RWPE1 (cell line): ENCODE data around the gene TNFRSF18.
A peak's percentile ranks its signal among the peaks of the same experiment; 100 is the strongest.

Experiments
- CTCF ChIA-PET: fragments of 350-600 bp; sonication (Branson Sonifier 250); formaldehyde crosslinking; extraction: SDS; loops from one replicate; lab custom pipeline; 2021; lab: Yijun Ruan, JAX
- POLR2A ChIA-PET: fragments of 400-600 bp; formaldehyde crosslinking; extraction: SDS; loops from one replicate; lab custom pipeline; 2020; ENCODE audit warnings: antibody characterized with exemption; ENCODE audit not compliant: low non-redundant PET; lab: Yijun Ruan, JAX
- DNase-seq: peaks from one replicate; pipeline ENCODE4 v3.0.0; 2012; ENCODE audit warnings: low spot score
- H3K27ac ChIP-seq: fragments of 450-650 bp; 2 replicates; pipeline ENCODE4 v1.5.1; 2017
- CTCF ChIP-seq: fragments of 450-650 bp; conservative IDR thresholded peaks from 2 replicates; pipeline ENCODE4 v1.5.1; 2017; ENCODE audit warnings: low read depth, mild to moderate bottlenecking

The TNFRSF18 gene

GRCh38 chr1:1208713-1209433, 2.5 kb upstream of the TNFRSF18 start:
- POLR2A ChIA-PET: interaction anchor here (0.6 to 0.7 kb wide), 2 partner anchors 19 to 166 kb away, joined by 3 to 7 read pairs; no protein-coding TSS in a partner anchor

GRCh38 chr1:1207571-1207892, 1.1 kb upstream of the TNFRSF18 start:
- peak overlapping the region; percentile 68 for H3K27ac ChIP-seq
- TF ChIP-seq CTCF: no peak
- ChIA-PET POLR2A (no interaction called here), CTCF (interaction anchor here (0.7 kb wide), 1 partner anchor 85 kb away, joined by 3 read pairs; no protein-coding TSS in a partner anchor)
- no peak for DNase-seq

More at GRCh38 chr1:1208713-1209433, 2.5 kb upstream of the TNFRSF18 start:
- H3K27ac ChIP-seq: peak overlapping the region; percentile 68; the same call in 1 of the 2 replicates
- CTCF ChIA-PET: no interaction called here
- TF ChIP-seq CTCF: no peak
- DNase-seq: no peak

- ChIA-PET POLR2A (no interaction called here), CTCF (interaction anchor here (0.5 to 0.7 kb wide), 2 partner anchors 85 kb away, joined by 3 to 6 read pairs; no protein-coding TSS in a partner anchor)
- no peak for TF ChIP-seq CTCF
- H3K27ac ChIP-seq: no peak overlapping the region
- DNase-seq: no peak
Measured at GRCh38 chr1:1206966-1207531, 657 bp upstream of the TNFRSF18 start.

GRCh38 chr1:1205769-1206375, 520 bp downstream of the TNFRSF18 start:
- ChIA-PET CTCF (interaction anchor here (0.5 to 1.3 kb wide), 3 partner anchors 17 to 104 kb away, joined by 3 to 4 read pairs (median 3); no protein-coding TSS in a partner anchor), POLR2A (interaction anchor here (0.5 kb wide), 1 partner anchor 239 kb away, joined by 3 read pairs; no protein-coding TSS in a partner anchor)

GRCh38 chr1:1204998-1205768, 1.2 kb downstream of the TNFRSF18 start:
- ChIA-PET CTCF (interaction anchor here (0.5 to 1.3 kb wide), 2 partner anchors 17 to 83 kb away, joined by 3 to 4 read pairs; no protein-coding TSS in a partner anchor), POLR2A (interaction anchor here (0.5 kb wide), 1 partner anchor 238 kb away, joined by 3 read pairs; no protein-coding TSS in a partner anchor)
- no peak for DNase-seq
- TF ChIP-seq CTCF: no peak
- no peak overlapping the region for H3K27ac ChIP-seq

More at GRCh38 chr1:1205769-1206375, 520 bp downstream of the TNFRSF18 start:
- DNase-seq: no peak
- no peak overlapping the region for H3K27ac ChIP-seq
- TF ChIP-seq CTCF: no peak
